Stomach (tissue), 4 donors: ENCODE results near the gene CASP8AP2.

Source experiments
- CTCF ChIP-seq, 7 experiments: fragments of 450-650 bp in 4 of 7; fragments of 200-600 bp in 3 of 7; sonication (generic) in 3 of 7; IDR thresholded peaks; one replicate each; pipeline ENCODE4 v1.5.1; 2016 to 2019; ENCODE audit warnings: antibody characterized with exemption in 7 of 7, control low read depth in 2 of 7, mild to moderate bottlenecking in 1 of 7
- POLR2A ChIP-seq, 4 donors: fragments of 450-650 bp; IDR thresholded peaks; one replicate each; pipeline ENCODE4 v1.6.1; 2016; ENCODE audit warnings: antibody characterized with exemption in 4 of 4, control low read depth in 2 of 4, mild to moderate bottlenecking in 1 of 4, moderate library complexity in 1 of 4

GRCh38 chr6:89894169-89894568 lies 64.5 kb downstream of the CASP8AP2 start, which contains the start of gene GJA10:
- no peak for TF ChIP-seq CTCF (IDR thresholded peaks at IDR 0.05)
- TF ChIP-seq POLR2A (IDR thresholded peaks at IDR 0.05) = no peak
